ENCODE data around the gene LIG1. TPM values are rescaled to one million over a fixed set of nuclear protein-coding genes. Genes with fewer than 3 reads are reported as not detected.
A peak's percentile ranks its signal among the peaks of the same experiment; 100 is the strongest.

Gene LIG1
- total RNA-seq, 4 donors from 2014 or later: 4.2 to 7.3 (median 6.0) TPM

GRCh38 chr19:48108997-48109782, 61.0 kb downstream of the LIG1 start:
- TF ChIP-seq POLR2AphosphoS5 (IDR thresholded peaks at IDR 0.05) (no peak), EP300 (IDR thresholded peaks at IDR 0.05) (no peak), POLR2A (IDR thresholded peaks at IDR 0.05; ENCODE audit: low read depth) (no peak), CTCF (IDR thresholded peaks at IDR 0.05) (no peak)
- H3K9me3 ChIP-seq: no peaks in the 10 kb centered on the region
- no peaks in the 10 kb centered on the region for H3K27me3 ChIP-seq
- DNase-seq (ENCODE audit: extremely low spot score): no peak
- no peak overlapping the region for H3K4me3 ChIP-seq
- intact Hi-C loops (cut with DNase I): loop anchor here (5.0 to 10.0 kb wide), 2 partner anchors 144 to 153 kb away; no protein-coding TSS in a partner anchor
- peaks cover 0 to 11% (median 5%) of the 10 kb centered on the region in 4 donors for H3K36me3 ChIP-seq
- WGBS: 84% methylated on average over 15 of the region's 15 CpGs
- H3K27ac ChIP-seq (replicated peaks in 1 of 4): peak overlapping the region in 2 of 4 donors; percentile 85 to 88
- peaks cover 20 to 34% (median 33%) of the 10 kb centered on the region in 4 donors for H3K4me1 ChIP-seq

GRCh38 chr19:48103922-48104321, 66.2 kb downstream of the LIG1 start:
- peaks cover 6 to 16% (median 14%) of the 10 kb centered on the region in 4 donors for H3K4me1 ChIP-seq
- no peak overlapping the region for H3K27ac ChIP-seq (replicated peaks in 1 of 4)
- H3K4me3 ChIP-seq: no peak overlapping the region
- DNase-seq (ENCODE audit: extremely low spot score): no peak
- 86% methylated on average over 5 of the region's 5 CpGs for WGBS
- H3K36me3 ChIP-seq: peaks cover 0 to 48% (median 30%) of the 10 kb centered on the region in 4 donors
- TF ChIP-seq CTCF (IDR thresholded peaks at IDR 0.05) (no peak), POLR2A (IDR thresholded peaks at IDR 0.05; ENCODE audit: low read depth) (no peak)
- H3K27me3 ChIP-seq: no peaks in the 10 kb centered on the region
- H3K9me3 ChIP-seq: no peaks in the 10 kb centered on the region
- intact Hi-C loops (cut with DNase I): loop anchor here (10.0 kb wide), 1 partner anchor 139 kb away; no protein-coding TSS in a partner anchor

- no peak for DNase-seq (ENCODE audit: extremely low spot score)
- intact Hi-C loops (cut with DNase I): loop anchor here (10.0 kb wide), 1 partner anchor 138 kb away; no protein-coding TSS in a partner anchor
- no peaks in the 10 kb centered on the region for H3K9me3 ChIP-seq
- TF ChIP-seq POLR2AphosphoS5 (IDR thresholded peaks at IDR 0.05) (no peak), POLR2A (IDR thresholded peaks at IDR 0.05; ENCODE audit: low read depth) (no peak), CTCF (IDR thresholded peaks at IDR 0.05) (peak in 2 of 3 experiments; percentile 39 to 65), EP300 (IDR thresholded peaks at IDR 0.05) (no peak)
- peaks cover 6 to 14% (median 13%) of the 10 kb centered on the region in 4 donors for H3K4me1 ChIP-seq
- peaks cover 0 to 56% (median 33%) of the 10 kb centered on the region in 4 donors for H3K36me3 ChIP-seq
- no peak overlapping the region for H3K27ac ChIP-seq (replicated peaks in 1 of 4)
- H3K27me3 ChIP-seq: no peaks in the 10 kb centered on the region
- WGBS: 65% methylated on average over 13 of the region's 13 CpGs
- H3K4me3 ChIP-seq: no peak overlapping the region
Observed at GRCh38 chr19:48102870-48103751, 67.0 kb downstream of the LIG1 start.

- DNase-seq (ENCODE audit: extremely low spot score): no peak
- Histone ChIP-seq H3K36me3 (peaks cover 0 to 74% (median 63%) of the 10 kb centered on the region in 4 donors), H3K27ac (replicated peaks in 1 of 4) (no peak overlapping the region), H3K9me3 (peaks cover 0 to 13% (median 6%) of the 10 kb centered on the region in 4 donors), H3K4me3 (no peak overlapping the region), H3K27me3 (no peaks in the 10 kb centered on the region), H3K4me1 (no peaks in the 10 kb centered on the region)
- 76% methylated on average over 4 of the region's 4 CpGs for WGBS
- no peak for TF ChIP-seq POLR2AphosphoS5 (IDR thresholded peaks at IDR 0.05)
- TF ChIP-seq POLR2A (IDR thresholded peaks at IDR 0.05; ENCODE audit: low read depth): no peak
- TF ChIP-seq CTCF (IDR thresholded peaks at IDR 0.05): no peak
- TF ChIP-seq EP300 (IDR thresholded peaks at IDR 0.05): no peak
- intact Hi-C loops (cut with DNase I): no loop called here
Observed at GRCh38 chr19:48095612-48096175, 74.5 kb downstream of the LIG1 start.
